Parathyroid adenoma (tissue), 2 donors: ENCODE results near the gene BMP3.

Source experiments
- H2AFZ ChIP-seq: fragments of 300-600 bp; sonication (generic); one replicate; pipeline ENCODE4 v1.7.0; 2017; ENCODE audit warnings: antibody characterized with exemption, mild to moderate bottlenecking
- H3K27ac ChIP-seq: fragments of 300-600 bp; sonication (generic); one replicate; pipeline ENCODE4 v1.7.0; 2017
- H3K27me3 ChIP-seq: fragments of 300-600 bp; sonication (generic); one replicate; pipeline ENCODE4 v1.7.0; 2017; ENCODE audit warnings: low read length; ENCODE audit not compliant: control insufficient read depth, insufficient read depth
- H3K36me3 ChIP-seq: fragments of 300-600 bp; sonication (generic); one replicate; pipeline ENCODE4 v1.7.0; 2017; ENCODE audit warnings: low read length; ENCODE audit not compliant: control insufficient read depth, insufficient read depth
- H3K4me1 ChIP-seq: fragments of 300-600 bp; sonication (generic); one replicate; pipeline ENCODE4 v1.7.0; 2017; ENCODE audit warnings: control low read depth
- H3K4me2 ChIP-seq: fragments of 300-600 bp; sonication (generic); one replicate; pipeline ENCODE4 v1.7.0; 2017; ENCODE audit warnings: low read length
- H3K4me3 ChIP-seq: fragments of 300-600 bp; sonication (generic); one replicate; pipeline ENCODE4 v1.7.0; 2017; ENCODE audit warnings: low read depth, low read length
- H3K79me2 ChIP-seq: fragments of 300-600 bp; sonication (generic); one replicate; pipeline ENCODE4 v1.7.0; 2017; ENCODE audit warnings: control low read depth
- H3K9ac ChIP-seq: fragments of 300-600 bp; sonication (generic); one replicate; pipeline ENCODE4 v1.7.0; 2017; ENCODE audit warnings: mild to moderate bottlenecking
- H3K9me3 ChIP-seq: fragments of 300-600 bp; sonication (generic); one replicate; pipeline ENCODE4 v1.7.0; 2017; ENCODE audit warnings: low read length; ENCODE audit not compliant: control insufficient read depth
- TF ChIP-seq, protein P1 (sequence below): fragments of 300-600 bp; sonication (generic); IDR thresholded peaks from one replicate; pipeline ENCODE4 v1.7.0; 2017; ENCODE audit warnings: antibody characterized with exemption, mild to moderate bottlenecking
- donor health status: primary hyperparathyroidism.

BMP3 gene

GRCh38 chr4:81095389-81095788 is 64.9 kb downstream of the BMP3 start:
- no peaks in the 10 kb centered on the region for H3K36me3 ChIP-seq
- H2AFZ ChIP-seq = no peak overlapping the region
- TF ChIP-seq, protein P1, sequence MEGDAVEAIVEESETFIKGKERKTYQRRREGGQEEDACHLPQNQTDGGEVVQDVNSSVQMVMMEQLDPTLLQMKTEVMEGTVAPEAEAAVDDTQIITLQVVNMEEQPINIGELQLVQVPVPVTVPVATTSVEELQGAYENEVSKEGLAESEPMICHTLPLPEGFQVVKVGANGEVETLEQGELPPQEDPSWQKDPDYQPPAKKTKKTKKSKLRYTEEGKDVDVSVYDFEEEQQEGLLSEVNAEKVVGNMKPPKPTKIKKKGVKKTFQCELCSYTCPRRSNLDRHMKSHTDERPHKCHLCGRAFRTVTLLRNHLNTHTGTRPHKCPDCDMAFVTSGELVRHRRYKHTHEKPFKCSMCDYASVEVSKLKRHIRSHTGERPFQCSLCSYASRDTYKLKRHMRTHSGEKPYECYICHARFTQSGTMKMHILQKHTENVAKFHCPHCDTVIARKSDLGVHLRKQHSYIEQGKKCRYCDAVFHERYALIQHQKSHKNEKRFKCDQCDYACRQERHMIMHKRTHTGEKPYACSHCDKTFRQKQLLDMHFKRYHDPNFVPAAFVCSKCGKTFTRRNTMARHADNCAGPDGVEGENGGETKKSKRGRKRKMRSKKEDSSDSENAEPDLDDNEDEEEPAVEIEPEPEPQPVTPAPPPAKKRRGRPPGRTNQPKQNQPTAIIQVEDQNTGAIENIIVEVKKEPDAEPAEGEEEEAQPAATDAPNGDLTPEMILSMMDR = no peak
- H3K4me2 ChIP-seq = no peak overlapping the region
- H3K9me3 ChIP-seq = no peaks in the 10 kb centered on the region
- H3K4me3 ChIP-seq = no peak overlapping the region
- H3K9ac ChIP-seq = no peak overlapping the region
- no peaks in the 10 kb centered on the region for H3K79me2 ChIP-seq
- H3K27ac ChIP-seq = no peak overlapping the region
- no peaks in the 10 kb centered on the region for H3K4me1 ChIP-seq
- no peaks in the 10 kb centered on the region for H3K27me3 ChIP-seq

DNA sequence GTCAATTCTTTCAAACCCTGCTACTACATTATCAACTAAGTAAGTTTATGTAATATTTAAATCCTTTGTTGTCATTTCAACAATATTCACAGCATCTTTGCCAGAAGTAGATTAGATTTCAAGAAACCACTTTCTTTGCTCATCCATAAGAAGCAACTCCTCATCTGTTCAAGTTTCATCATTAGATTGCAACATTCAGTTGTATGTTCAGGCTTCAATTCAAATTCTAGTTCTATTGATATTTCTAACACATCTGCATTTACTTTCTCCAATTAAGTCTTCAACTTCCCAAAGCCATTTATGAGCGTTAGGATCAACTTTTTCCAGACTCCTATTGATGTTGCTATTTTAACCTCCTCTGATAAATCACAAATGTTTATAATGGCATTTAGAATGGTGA is 66.1 kb downstream of the BMP3 start:
- TF ChIP-seq, protein P1 = no peak
- Histone ChIP-seq H3K4me3 (no peak overlapping the region), H3K79me2 (no peaks in the 10 kb centered on the region), H3K27me3 (no peaks in the 10 kb centered on the region), H3K27ac (no peak overlapping the region), H3K4me1 (no peaks in the 10 kb centered on the region), H3K9me3 (no peaks in the 10 kb centered on the region), H3K36me3 (no peaks in the 10 kb centered on the region), H2AFZ (no peak overlapping the region), H3K9ac (no peak overlapping the region), H3K4me2 (no peak overlapping the region)

GRCh38 chr4:81102107-81102506 is 71.6 kb downstream of the BMP3 start:
- Histone ChIP-seq H3K27me3 (no peaks in the 10 kb centered on the region), H3K36me3 (no peaks in the 10 kb centered on the region), H3K79me2 (no peaks in the 10 kb centered on the region), H2AFZ (no peak overlapping the region), H3K9ac (no peak overlapping the region), H3K4me2 (no peak overlapping the region), H3K4me1 (no peaks in the 10 kb centered on the region), H3K9me3 (no peaks in the 10 kb centered on the region), H3K4me3 (no peak overlapping the region), H3K27ac (no peak overlapping the region)
- TF ChIP-seq, protein P1 = no peak

DNA sequence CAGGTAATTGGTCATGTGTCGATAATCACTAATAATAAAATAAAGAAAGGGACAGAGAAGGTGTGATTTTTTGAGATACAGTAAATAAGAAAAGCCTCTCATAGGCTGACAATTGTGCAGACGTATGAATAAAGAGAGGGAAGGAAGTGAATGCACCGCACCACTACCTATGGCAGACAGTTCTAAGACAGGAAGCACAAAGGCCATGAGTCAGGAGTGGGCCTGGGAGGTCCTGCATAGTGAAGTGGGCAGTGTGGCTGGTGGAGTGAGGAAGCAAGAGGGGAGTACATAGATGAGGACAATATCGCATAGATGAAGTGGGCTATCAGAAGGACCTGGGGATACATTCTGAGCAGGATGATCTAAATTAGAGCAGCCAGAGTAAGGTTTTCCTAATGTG is 75.6 kb downstream of the BMP3 start:
- Histone ChIP-seq H2AFZ (no peak overlapping the region), H3K27me3 (no peaks in the 10 kb centered on the region), H3K9ac (no peak overlapping the region), H3K4me1 (no peaks in the 10 kb centered on the region), H3K79me2 (no peaks in the 10 kb centered on the region), H3K27ac (no peak overlapping the region), H3K9me3 (no peaks in the 10 kb centered on the region), H3K4me3 (no peak overlapping the region), H3K36me3 (no peaks in the 10 kb centered on the region), H3K4me2 (no peak overlapping the region)
- TF ChIP-seq, protein P1 = no peak
